Hepatocyte (in vitro differentiated cells): Measurements from ENCODE around the gene RPRD2. TPM values are rescaled to one million over a fixed set of nuclear protein-coding genes. Genes with fewer than 3 reads are reported as not detected.
A peak's percentile ranks its signal among the peaks of the same experiment; 100 is the strongest.

Source experiments
- DNase-seq: peaks from one replicate; pipeline ENCODE4 v3.0.0-alpha.2; 2016; ENCODE audit warnings: low spot score
- H2AFZ ChIP-seq: fragments of 200-600 bp; sonication (generic); 2 replicates; pipeline ENCODE4 v1.6.0; 2016; ENCODE audit warnings: antibody characterized with exemption, mild to moderate bottlenecking
- H3K27ac ChIP-seq: fragments of 200-600 bp; sonication (generic); 2 replicates; pipeline ENCODE4 v1.5.1; 2016; ENCODE audit warnings: mild to moderate bottlenecking
- H3K27me3 ChIP-seq: fragments of 200-600 bp; sonication (generic); 2 replicates; pipeline ENCODE4 v1.6.1; 2016
- H3K36me3 ChIP-seq: fragments of 200-600 bp; sonication (generic); replicated peaks from 2 replicates; pipeline ENCODE4 v1.5.1; 2016; ENCODE audit warnings: low read depth; ENCODE audit not compliant: insufficient read depth
- H3K4me1 ChIP-seq: fragments of 200-600 bp; sonication (generic); 2 replicates; pipeline ENCODE4 v1.5.1; 2016; ENCODE audit warnings: mild to moderate bottlenecking, moderate library complexity; ENCODE audit not compliant: insufficient read depth
- H3K4me2 ChIP-seq: fragments of 200-600 bp; sonication (generic); 2 replicates; pipeline ENCODE4 v1.6.0; 2016
- H3K4me3 ChIP-seq: fragments of 200-600 bp; sonication (generic); 2 replicates; pipeline ENCODE4 v1.5.1; 2016; ENCODE audit warnings: mild to moderate bottlenecking
- H3K79me2 ChIP-seq: fragments of 200-600 bp; sonication (generic); 2 replicates; pipeline ENCODE4 v1.6.0; 2017; ENCODE audit warnings: mild to moderate bottlenecking
- H3K9me2 ChIP-seq: fragments of 200-600 bp; sonication (generic); replicated peaks from 2 replicates; pipeline ENCODE4 v1.6.0; 2017; ENCODE audit warnings: mild to moderate bottlenecking; ENCODE audit not compliant: insufficient read depth
- H3K9me3 ChIP-seq: fragments of 200-600 bp; sonication (generic); 2 replicates; pipeline ENCODE4 v1.5.1; 2016; ENCODE audit warnings: low read depth, mild to moderate bottlenecking
- H4K20me1 ChIP-seq: fragments of 200-600 bp; sonication (generic); 2 replicates; pipeline ENCODE4 v1.6.0; 2016; ENCODE audit warnings: mild to moderate bottlenecking; ENCODE audit not compliant: insufficient read depth, poor library complexity, severe bottlenecking
- CTCF ChIP-seq: fragments of 200-600 bp; sonication (generic); IDR thresholded peaks from 2 replicates; pipeline ENCODE4 v1.5.1; 2016; ENCODE audit warnings: antibody characterized with exemption, mild to moderate bottlenecking; ENCODE audit not compliant: poor library complexity
- EZH2 ChIP-seq: fragments of 200-600 bp; sonication (generic); IDR thresholded peaks from 2 replicates; pipeline ENCODE4 v1.6.1; 2016; ENCODE audit warnings: antibody characterized with exemption, mild to moderate bottlenecking, borderline replicate concordance
- EZH2phosphoT487 ChIP-seq: fragments of 200-600 bp; sonication (generic); IDR thresholded peaks from one replicate; pipeline ENCODE4 v1.6.1; 2018; ENCODE audit warnings: antibody characterized with exemption, mild to moderate bottlenecking, low read depth, moderate library complexity; ENCODE audit not compliant: unreplicated experiment, severe bottlenecking
- WGBS: methylation state at CpG from one replicate; pipeline ENCODE4 v1.1.6; 2016; ENCODE audit warnings: low lambda C conversion rate; ENCODE audit errors: missing lambda C conversion rate; 5-methylcytosine and 5-hydroxymethylcytosine counted together
- polyA plus RNA-seq: library from polyadenylated mRNA; unstranded; fragments of >200 nt; fragmentation: Nextera tagmentation; extraction: Ambion mirVana; gene quantifications from 2 replicates; pipeline ENCODE4 v1.2.1, GENCODE V29; 2016
- total RNA-seq: library from RNA; depleted of rRNA; stranded (reverse); fragments of >200 nt; gene quantifications from 2 replicates; pipeline ENCODE4 v1.2.3, GENCODE V29; 2014

RPRD2 gene
- total and polyA plus RNA-seq, 2 experiments from 2014 or later = 16.5 to 18.8 TPM

- Histone ChIP-seq H3K27me3 (no peaks in the 10 kb centered on the region), H4K20me1 (peaks cover 47% of the 10 kb centered on the region), H3K27ac (no peak overlapping the region), H3K9me3 (no peaks in the 10 kb centered on the region), H3K9me2 (no peaks in the 10 kb centered on the region), H3K4me2 (no peak overlapping the region), H3K36me3 (no peaks in the 10 kb centered on the region), H2AFZ (no peak overlapping the region), H3K4me3 (no peak overlapping the region), H3K4me1 (peaks cover 25% of the 10 kb centered on the region), H3K79me2 (peaks cover 98% of the 10 kb centered on the region)
- WGBS = 59% methylated on average over 5 of the region's 5 CpGs
- no peak for DNase-seq
- TF ChIP-seq EZH2phosphoT487 (no peak), CTCF (no peak), EZH2 (no peak)
Measured at GRCh38 chr1:150405660-150406059, 41.7 kb downstream of the RPRD2 start.

GRCh38 chr1:150406483-150406882 lies 42.5 kb downstream of the RPRD2 start:
- Histone ChIP-seq H4K20me1 (peaks cover 41% of the 10 kb centered on the region), H3K9me2 (no peaks in the 10 kb centered on the region), H3K27ac (no peak overlapping the region), H2AFZ (no peak overlapping the region), H3K4me1 (peaks cover 25% of the 10 kb centered on the region), H3K9me3 (no peaks in the 10 kb centered on the region), H3K36me3 (no peaks in the 10 kb centered on the region), H3K4me2 (no peak overlapping the region), H3K79me2 (peaks cover 98% of the 10 kb centered on the region), H3K4me3 (no peak overlapping the region), H3K27me3 (no peaks in the 10 kb centered on the region)
- no peak for DNase-seq
- TF ChIP-seq CTCF (no peak), EZH2 (no peak), EZH2phosphoT487 (no peak)
- 89% methylated on average over 8 of the region's 8 CpGs for WGBS

- H3K4me3 ChIP-seq = no peak overlapping the region
- peaks cover 25% of the 10 kb centered on the region for H3K4me1 ChIP-seq
- peaks cover 40% of the 10 kb centered on the region for H4K20me1 ChIP-seq
- no peak overlapping the region for H3K4me2 ChIP-seq
- no peaks in the 10 kb centered on the region for H3K9me2 ChIP-seq
- no peak for TF ChIP-seq EZH2phosphoT487
- no peak for TF ChIP-seq CTCF
- no peak for TF ChIP-seq EZH2
- no peak overlapping the region for H2AFZ ChIP-seq
- H3K36me3 ChIP-seq = no peaks in the 10 kb centered on the region
- no peaks in the 10 kb centered on the region for H3K9me3 ChIP-seq
- H3K27me3 ChIP-seq = no peaks in the 10 kb centered on the region
- H3K79me2 ChIP-seq = peaks cover 98% of the 10 kb centered on the region
- H3K27ac ChIP-seq = no peak overlapping the region
- whole genome bisulfite sequencing = 95% methylated on average over 3 of the region's 3 CpGs
- DNase-seq = no peak
Measured at GRCh38 chr1:150407330-150407729, 43.4 kb downstream of the RPRD2 start.

- H3K9me3 ChIP-seq = no peaks in the 10 kb centered on the region
- H3K4me1 ChIP-seq = peaks cover 25% of the 10 kb centered on the region
- H3K4me2 ChIP-seq = peak overlapping the region; percentile 39
- TF ChIP-seq EZH2 (no peak), EZH2phosphoT487 (no peak), CTCF (no peak)
- no peaks in the 10 kb centered on the region for H3K9me2 ChIP-seq
- 68% methylated on average over 2 of the region's 2 CpGs for WGBS
- peaks cover 44% of the 10 kb centered on the region for H4K20me1 ChIP-seq
- H2AFZ ChIP-seq = no peak overlapping the region
- no peaks in the 10 kb centered on the region for H3K27me3 ChIP-seq
- H3K4me3 ChIP-seq = no peak overlapping the region
- H3K27ac ChIP-seq = peak overlapping the region; percentile 5
- H3K79me2 ChIP-seq = peaks cover 98% of the 10 kb centered on the region
- H3K36me3 ChIP-seq = no peaks in the 10 kb centered on the region
- no peak for DNase-seq
Measured at GRCh38 chr1:150408800-150409199, 44.9 kb downstream of the RPRD2 start.
